Keratinocyte (primary cell): ENCODE data around the gene MYT1. TPM values are rescaled to one million over a fixed set of nuclear protein-coding genes. Genes with fewer than 3 reads are reported as not detected.

Experiments
- DNase-seq: peaks from one replicate; pipeline ENCODE4 v3.0.0-alpha.2; 2011; ENCODE audit warnings: low read depth, missing footprints, low spot score
- FAIRE-seq: peaks from 2 replicates; lab custom pipeline; 2011; peaks lifted over from hg19 to GRCh38; lab: Jason Lieb, UNC
- H2AFZ ChIP-seq: 2 replicates; pipeline ENCODE4 v1.6.0; 2012; ENCODE audit warnings: low read length, control low read depth, inconsistent platforms; ENCODE audit not compliant: control insufficient read depth
- H3K27ac ChIP-seq: 2 replicates; pipeline ENCODE4 v1.5.1; 2011; ENCODE audit warnings: low read length; ENCODE audit not compliant: control insufficient read depth, insufficient read depth
- H3K27me3 ChIP-seq: 3 replicates; pipeline ENCODE4 v1.6.0; 2011; ENCODE audit warnings: low read length; ENCODE audit not compliant: control insufficient read depth, insufficient read depth; ENCODE audit errors: extremely low read depth
- H3K36me3 ChIP-seq, 2 experiments: 2 replicates in 1 of 2; 3 replicates in 1 of 2; pipeline ENCODE4 v1.5.1; 2011; ENCODE audit warnings: low read length in 2 of 2, mild to moderate bottlenecking in 1 of 2; ENCODE audit not compliant: control insufficient read depth in 2 of 2, insufficient read depth in 2 of 2; ENCODE audit errors: extremely low read depth in 1 of 2
- H3K4me1 ChIP-seq: 3 replicates; pipeline ENCODE4 v1.5.1; 2011; ENCODE audit warnings: low read length; ENCODE audit not compliant: control insufficient read depth, insufficient read depth; ENCODE audit errors: extremely low read depth
- H3K4me2 ChIP-seq: 3 replicates; pipeline ENCODE4 v1.6.0; 2011; ENCODE audit warnings: low read depth, low read length; ENCODE audit not compliant: control insufficient read depth, insufficient read depth; ENCODE audit errors: extremely low read depth
- H3K4me3 ChIP-seq, 3 experiments: fragments of 200-600 bp in 1 of 3; sonication (generic) in 1 of 3; 2 replicates in 2 of 3; 3 replicates in 1 of 3; pipeline ENCODE4 v1.5.1; 2011 to 2016; ENCODE audit warnings: low read length in 3 of 3, mild to moderate bottlenecking in 3 of 3, control low read depth in 2 of 3, inconsistent platforms in 1 of 3, low read depth in 1 of 3, mixed read lengths in 1 of 3, mixed run types in 1 of 3, moderate library complexity in 1 of 3; ENCODE audit not compliant: control insufficient read depth in 2 of 3, insufficient read depth in 2 of 3; ENCODE audit errors: extremely low read depth in 1 of 3
- H3K79me2 ChIP-seq: 2 replicates; pipeline ENCODE4 v1.6.0; 2012; ENCODE audit warnings: low read length; ENCODE audit not compliant: control insufficient read depth, insufficient read depth
- H3K9ac ChIP-seq: 3 replicates; pipeline ENCODE4 v1.6.0; 2011; ENCODE audit warnings: low read length; ENCODE audit not compliant: control insufficient read depth, insufficient read depth; ENCODE audit errors: extremely low read depth
- H3K9me1 ChIP-seq: 3 replicates; pipeline ENCODE4 v1.6.0; 2011; ENCODE audit warnings: low read length; ENCODE audit not compliant: control insufficient read depth, insufficient read depth; ENCODE audit errors: extremely low read depth
- H3K9me3 ChIP-seq: 2 replicates; pipeline ENCODE4 v1.5.1; 2012; ENCODE audit warnings: low read depth, low read length; ENCODE audit not compliant: control insufficient read depth
- H4K20me1 ChIP-seq: 3 replicates; pipeline ENCODE4 v1.6.0; 2011; ENCODE audit warnings: low read length; ENCODE audit not compliant: control insufficient read depth, insufficient read depth; ENCODE audit errors: extremely low read depth
- CTCF ChIP-seq, 3 experiments: IDR thresholded peaks in 1 of 3; conservative IDR thresholded peaks in 1 of 3; optimal IDR thresholded peaks in 1 of 3; 2 replicates in 2 of 3; 3 replicates in 1 of 3; pipeline versions ENCODE3 to v1.5.1; 2011; ENCODE audit warnings: low read length in 3 of 3, mild to moderate bottlenecking in 3 of 3, moderate library complexity in 2 of 3, control low read depth in 1 of 3, inconsistent platforms in 1 of 3; ENCODE audit not compliant: insufficient read depth in 2 of 3; ENCODE audit errors: extremely low read depth in 1 of 3
- EZH2 ChIP-seq: IDR thresholded peaks from one replicate; pipeline ENCODE4 v1.6.1; 2012; ENCODE audit warnings: inconsistent platforms, mild to moderate bottlenecking, low read length, moderate library complexity
- dilution Hi-C: fragments of 300-500 bp; cut with MboI; formaldehyde crosslinking; loops from one replicate; pipeline ENCODE4 v1.7.0; 2020; ENCODE audit warnings: low sequenced_read_pairs; ENCODE audit not compliant: extremely low pct_ligation_motif_present
- polyA plus RNA-seq, 5 experiments: library from polyadenylated mRNA; depleted of rRNA in 3 of 5; stranded (reverse) in 3 of 5; stranded (forward) in 1 of 5; unstranded in 1 of 5; fragments of >200 nt; gene quantifications; 1 replicate in 1 of 5; 2 replicates in 3 of 5; 3 replicates in 1 of 5; pipeline versions ENCODE4 v1.2.1 to v1.2.3, GENCODE V29; 2011 to 2012; ENCODE audit warnings: missing spikeins in 2 of 5, low read depth in 1 of 5, low replicate concordance in 1 of 5

MYT1 gene
- polyA plus RNA-seq, 1 donor (not counting 4 experiments of a cell fraction or from before 2014, with no cell fraction given) = not detected

- dilution Hi-C loops = no loop called here
- no peak overlapping the region for H3K4me2 ChIP-seq
- H3K36me3 ChIP-seq = no peaks in the 10 kb centered on the region
- H3K27me3 ChIP-seq = no peaks in the 10 kb centered on the region
- H2AFZ ChIP-seq = no peak overlapping the region
- H3K4me1 ChIP-seq = no peaks in the 10 kb centered on the region
- TF ChIP-seq CTCF (optimal IDR thresholded peaks at IDR 0.05 in 1 of 3, IDR thresholded peaks at IDR 0.05 in 1 of 3, conservative IDR thresholded peaks at IDR 0.05 in 1 of 3; ENCODE audit: extremely low read depth in 1 of 3, insufficient read depth in 2 of 3, low read length in 3 of 3) (no peak), EZH2 (no peak)
- H3K9ac ChIP-seq = no peak overlapping the region
- FAIRE-seq (no peak), DNase-seq (no peak)
- H4K20me1 ChIP-seq = no peaks in the 10 kb centered on the region
- no peaks in the 10 kb centered on the region for H3K9me3 ChIP-seq
- no peak overlapping the region for H3K27ac ChIP-seq
- H3K79me2 ChIP-seq = no peaks in the 10 kb centered on the region
- no peaks in the 10 kb centered on the region for H3K9me1 ChIP-seq
- no peak overlapping the region for H3K4me3 ChIP-seq
These were observed 105.6 kb downstream of the MYT1 start for GRCh38 chr20:64269604-64270411.

GRCh38 chr20:64271636-64272035, 107.4 kb downstream of the MYT1 start:
- no peaks in the 10 kb centered on the region for H3K9me1 ChIP-seq
- FAIRE-seq (no peak), DNase-seq (no peak)
- H3K79me2 ChIP-seq = no peaks in the 10 kb centered on the region
- H4K20me1 ChIP-seq = no peaks in the 10 kb centered on the region
- no peak overlapping the region for H3K27ac ChIP-seq
- no peaks in the 10 kb centered on the region for H3K4me1 ChIP-seq
- dilution Hi-C loops = no loop called here
- no peaks in the 10 kb centered on the region for H3K27me3 ChIP-seq
- H3K36me3 ChIP-seq = no peaks in the 10 kb centered on the region
- H3K4me2 ChIP-seq = no peak overlapping the region
- no peak overlapping the region for H3K9ac ChIP-seq
- TF ChIP-seq CTCF (optimal IDR thresholded peaks at IDR 0.05 in 1 of 3, IDR thresholded peaks at IDR 0.05 in 1 of 3, conservative IDR thresholded peaks at IDR 0.05 in 1 of 3; ENCODE audit: extremely low read depth in 1 of 3, insufficient read depth in 2 of 3, low read length in 3 of 3) (no peak), EZH2 (no peak)
- H2AFZ ChIP-seq = no peak overlapping the region
- H3K9me3 ChIP-seq = no peaks in the 10 kb centered on the region
- H3K4me3 ChIP-seq = no peak overlapping the region
